HepG2 (cell line): ENCODE measurements around the gene CRYBA2. TPM values are rescaled to one million over a fixed set of nuclear protein-coding genes. Genes with fewer than 3 reads are reported as not detected.

Experiments used
- BRD4 ChIP-seq: sonication (generic); formaldehyde crosslinking; IDR thresholded peaks from 2 replicates; pipeline ENCODE4 v1.4.0; 2020; ENCODE audit warnings: missing genetic modification reagents
- HES4 ChIP-seq: sonication (generic); formaldehyde crosslinking; IDR thresholded peaks from 2 replicates; pipeline ENCODE4 v1.9.0; 2021; ENCODE audit warnings: mild to moderate bottlenecking, missing genetic modification reagents, borderline replicate concordance
- HMG20A ChIP-seq: IDR thresholded peaks from 2 replicates; pipeline ENCODE4 v1.6.1; 2016; ENCODE audit warnings: borderline replicate concordance
- KLF16 ChIP-seq, 2 experiments: sonication (generic) in 1 of 2; formaldehyde crosslinking in 1 of 2; IDR thresholded peaks; 2 replicates each; pipeline versions ENCODE4 v1.6.1 to v1.8.0; 2016 to 2023; ENCODE audit warnings: missing genetic modification reagents in 2 of 2, missing compliant biosample characterization in 1 of 2
- NFYC ChIP-seq: IDR thresholded peaks from 2 replicates; pipeline ENCODE4 v1.6.1; 2016; ENCODE audit warnings: missing genetic modification reagents, missing compliant biosample characterization
- NR2F1 ChIP-seq, 2 experiments: fragments of 450-650 bp in 1 of 2; formaldehyde crosslinking in 1 of 2; IDR thresholded peaks; 2 replicates each; pipeline versions ENCODE4 v1.5.0 to v1.6.1; 2016 to 2020; ENCODE audit warnings: mild to moderate bottlenecking in 1 of 2, missing compliant biosample characterization in 1 of 2, missing genetic modification reagents in 1 of 2, moderate library complexity in 1 of 2
- NR2F2 ChIP-seq: IDR thresholded peaks from 2 replicates; pipeline ENCODE4 v1.6.1; 2012; ENCODE audit warnings: low read depth, inconsistent platforms, borderline replicate concordance
- ZNF205 ChIP-seq: IDR thresholded peaks from 2 replicates; pipeline ENCODE4 v1.6.1; 2018; ENCODE audit warnings: missing biosample characterization, missing genetic modification reagents
- ZNF230 ChIP-seq: sonication (generic); formaldehyde crosslinking; IDR thresholded peaks from 2 replicates; pipeline ENCODE4 v1.4.0; 2020; ENCODE audit warnings: mild to moderate bottlenecking, missing genetic modification reagents
- ZNF816 ChIP-seq: sonication (generic); formaldehyde crosslinking; IDR thresholded peaks from 2 replicates; pipeline ENCODE4 v1.8.0; 2022; ENCODE audit warnings: missing genetic modification reagents, mild to moderate bottlenecking, borderline replicate concordance
- ZNF850 ChIP-seq: sonication (generic); formaldehyde crosslinking; conservative IDR thresholded peaks from 2 replicates; pipeline ENCODE4 v1.9.0; 2021; ENCODE audit warnings: mild to moderate bottlenecking, missing genetic modification reagents
- ZSCAN20 ChIP-seq: sonication (generic); formaldehyde crosslinking; IDR thresholded peaks from 2 replicates; pipeline ENCODE4 v1.4.0; 2020; ENCODE audit warnings: missing genetic modification reagents, mild to moderate bottlenecking, borderline replicate concordance
- polyA plus RNA-seq, 8 experiments: library from polyadenylated mRNA; depleted of rRNA in 3 of 8; stranded (reverse) in 7 of 8; unstranded in 1 of 8; fragments of >200 nt; fragmentation: Illumina TruSeq in 4 of 8; extraction: Trizol in 4 of 8; gene quantifications; 2 replicates each; pipeline versions ENCODE4 v1.2.1 to v1.2.3, GENCODE V29; 2011 to 2016; ENCODE audit warnings: low read depth in 4 of 8, missing spikeins in 1 of 8, mixed read lengths in 1 of 8; ENCODE audit not compliant: insufficient read depth in 1 of 8
- total RNA-seq, 5 experiments: library from RNA; depleted of rRNA; stranded (reverse); fragments of >200 nt; fragmentation: Illumina TruSeq; extraction: Trizol; gene quantifications; 2 replicates each; pipeline ENCODE4 v1.2.3, GENCODE V29; 2016; ENCODE audit warnings: low read depth in 1 of 5
- TF ChIP-seq, protein P1 (sequence below): sonication (generic); formaldehyde crosslinking; conservative IDR thresholded peaks from 2 replicates; pipeline ENCODE4 v1.8.1; 2023; ENCODE audit warnings: missing genetic modification reagents
- TF ChIP-seq, protein P2 (sequence below): sonication (generic); formaldehyde crosslinking; IDR thresholded peaks from 2 replicates; pipeline ENCODE4 v1.5.0; 2020; ENCODE audit warnings: missing genetic modification reagents
- TF ChIP-seq, protein P3 (sequence below): sonication (generic); formaldehyde crosslinking; IDR thresholded peaks from 2 replicates; pipeline ENCODE4 v1.4.0; 2020; ENCODE audit warnings: mild to moderate bottlenecking, missing genetic modification reagents, borderline replicate concordance
- TF ChIP-seq, protein P4 (sequence below): sonication (generic); formaldehyde crosslinking; IDR thresholded peaks from 2 replicates; pipeline ENCODE4 v1.4.0; 2020; ENCODE audit warnings: missing genetic modification reagents, mild to moderate bottlenecking, borderline replicate concordance
- TF ChIP-seq, protein P5 (sequence below): sonication (generic); formaldehyde crosslinking; IDR thresholded peaks from 2 replicates; pipeline ENCODE4 v1.5.1; 2020; ENCODE audit warnings: mild to moderate bottlenecking, missing genetic modification reagents, borderline replicate concordance

Gene CRYBA2
- total and polyA plus RNA-seq, 2 of the 13 experiments (the other 11 are each of a cell fraction or from before 2014, with no cell fraction given): not detected

DNA sequence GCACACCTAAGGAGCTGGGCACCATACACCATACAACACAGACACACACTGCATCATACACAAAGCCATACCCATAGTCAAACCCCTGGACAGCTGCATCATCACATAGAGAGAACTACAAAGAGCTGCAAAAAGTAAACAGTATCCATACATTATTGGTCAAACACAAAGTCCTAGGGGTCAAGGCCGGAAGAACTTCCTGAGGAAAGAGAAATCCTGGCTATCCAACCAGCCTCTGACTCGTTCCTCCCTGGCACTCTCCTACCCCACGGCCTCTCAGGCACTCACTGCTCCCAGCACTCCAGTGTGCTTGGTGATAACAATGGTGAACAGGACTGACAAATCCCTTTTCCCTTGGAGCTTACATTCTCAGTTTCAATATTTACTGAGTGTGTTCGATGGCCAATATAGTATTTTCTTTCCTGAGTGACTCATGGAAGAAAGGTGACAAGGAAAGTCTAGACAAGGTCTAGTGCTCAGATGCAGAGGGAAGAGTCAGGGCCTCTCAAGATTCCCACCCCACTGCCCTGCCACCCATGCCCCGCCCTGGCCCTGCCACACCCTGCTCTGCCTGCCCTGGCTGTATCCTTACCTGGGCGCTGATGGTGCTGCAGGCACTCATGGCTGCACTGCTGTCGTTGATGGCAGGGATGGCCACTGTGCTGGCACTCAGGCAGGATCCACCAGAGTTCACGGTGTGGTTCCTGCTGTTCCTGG is 44.7 kb upstream of the CRYBA2 start (continued):
- TF ChIP-seq HMG20A (CRISPR knock-in tag) (peak; percentile 31; the same call in 1 of the 2 replicates), NFYC (CRISPR knock-in tag) (no peak), NR2F2 (0 out of 2 replicates have a peak, but pooled peaks have one; percentile 36), ZNF850 (CRISPR knock-in tag) (no peak), ZNF230 (CRISPR knock-in tag) (no peak), NR2F1 (CRISPR knock-in tag; IDR thresholded peaks at IDR 0.05) (peak in 1 of 2 experiments; percentile 66; a peak in 1 of 4 replicates), ZSCAN20 (no peak), ZNF816 (no peak), HES4 (CRISPR knock-in tag) (no peak), BRD4 (no peak), KLF16 (CRISPR knock-in tag; IDR thresholded peaks at IDR 0.05) (no peak), ZNF205 (CRISPR knock-in tag) (no peak)
- TF ChIP-seq, protein P1, sequence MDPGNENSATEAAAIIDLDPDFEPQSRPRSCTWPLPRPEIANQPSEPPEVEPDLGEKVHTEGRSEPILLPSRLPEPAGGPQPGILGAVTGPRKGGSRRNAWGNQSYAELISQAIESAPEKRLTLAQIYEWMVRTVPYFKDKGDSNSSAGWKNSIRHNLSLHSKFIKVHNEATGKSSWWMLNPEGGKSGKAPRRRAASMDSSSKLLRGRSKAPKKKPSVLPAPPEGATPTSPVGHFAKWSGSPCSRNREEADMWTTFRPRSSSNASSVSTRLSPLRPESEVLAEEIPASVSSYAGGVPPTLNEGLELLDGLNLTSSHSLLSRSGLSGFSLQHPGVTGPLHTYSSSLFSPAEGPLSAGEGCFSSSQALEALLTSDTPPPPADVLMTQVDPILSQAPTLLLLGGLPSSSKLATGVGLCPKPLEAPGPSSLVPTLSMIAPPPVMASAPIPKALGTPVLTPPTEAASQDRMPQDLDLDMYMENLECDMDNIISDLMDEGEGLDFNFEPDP (CRISPR knock-in tag): no peak
- TF ChIP-seq, protein P2, sequence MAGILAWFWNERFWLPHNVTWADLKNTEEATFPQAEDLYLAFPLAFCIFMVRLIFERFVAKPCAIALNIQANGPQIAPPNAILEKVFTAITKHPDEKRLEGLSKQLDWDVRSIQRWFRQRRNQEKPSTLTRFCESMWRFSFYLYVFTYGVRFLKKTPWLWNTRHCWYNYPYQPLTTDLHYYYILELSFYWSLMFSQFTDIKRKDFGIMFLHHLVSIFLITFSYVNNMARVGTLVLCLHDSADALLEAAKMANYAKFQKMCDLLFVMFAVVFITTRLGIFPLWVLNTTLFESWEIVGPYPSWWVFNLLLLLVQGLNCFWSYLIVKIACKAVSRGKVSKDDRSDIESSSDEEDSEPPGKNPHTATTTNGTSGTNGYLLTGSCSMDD: no peak
- TF ChIP-seq, protein P3, sequence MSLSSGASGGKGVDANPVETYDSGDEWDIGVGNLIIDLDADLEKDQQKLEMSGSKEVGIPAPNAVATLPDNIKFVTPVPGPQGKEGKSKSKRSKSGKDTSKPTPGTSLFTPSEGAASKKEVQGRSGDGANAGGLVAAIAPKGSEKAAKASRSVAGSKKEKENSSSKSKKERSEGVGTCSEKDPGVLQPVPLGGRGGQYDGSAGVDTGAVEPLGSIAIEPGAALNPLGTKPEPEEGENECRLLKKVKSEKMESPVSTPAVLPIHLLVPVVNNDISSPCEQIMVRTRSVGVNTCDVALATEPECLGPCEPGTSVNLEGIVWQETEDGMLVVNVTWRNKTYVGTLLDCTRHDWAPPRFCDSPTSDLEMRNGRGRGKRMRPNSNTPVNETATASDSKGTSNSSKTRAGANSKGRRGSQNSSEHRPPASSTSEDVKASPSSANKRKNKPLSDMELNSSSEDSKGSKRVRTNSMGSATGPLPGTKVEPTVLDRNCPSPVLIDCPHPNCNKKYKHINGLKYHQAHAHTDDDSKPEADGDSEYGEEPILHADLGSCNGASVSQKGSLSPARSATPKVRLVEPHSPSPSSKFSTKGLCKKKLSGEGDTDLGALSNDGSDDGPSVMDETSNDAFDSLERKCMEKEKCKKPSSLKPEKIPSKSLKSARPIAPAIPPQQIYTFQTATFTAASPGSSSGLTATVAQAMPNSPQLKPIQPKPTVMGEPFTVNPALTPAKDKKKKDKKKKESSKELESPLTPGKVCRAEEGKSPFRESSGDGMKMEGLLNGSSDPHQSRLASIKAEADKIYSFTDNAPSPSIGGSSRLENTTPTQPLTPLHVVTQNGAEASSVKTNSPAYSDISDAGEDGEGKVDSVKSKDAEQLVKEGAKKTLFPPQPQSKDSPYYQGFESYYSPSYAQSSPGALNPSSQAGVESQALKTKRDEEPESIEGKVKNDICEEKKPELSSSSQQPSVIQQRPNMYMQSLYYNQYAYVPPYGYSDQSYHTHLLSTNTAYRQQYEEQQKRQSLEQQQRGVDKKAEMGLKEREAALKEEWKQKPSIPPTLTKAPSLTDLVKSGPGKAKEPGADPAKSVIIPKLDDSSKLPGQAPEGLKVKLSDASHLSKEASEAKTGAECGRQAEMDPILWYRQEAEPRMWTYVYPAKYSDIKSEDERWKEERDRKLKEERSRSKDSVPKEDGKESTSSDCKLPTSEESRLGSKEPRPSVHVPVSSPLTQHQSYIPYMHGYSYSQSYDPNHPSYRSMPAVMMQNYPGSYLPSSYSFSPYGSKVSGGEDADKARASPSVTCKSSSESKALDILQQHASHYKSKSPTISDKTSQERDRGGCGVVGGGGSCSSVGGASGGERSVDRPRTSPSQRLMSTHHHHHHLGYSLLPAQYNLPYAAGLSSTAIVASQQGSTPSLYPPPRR: no peak; the same call in 1 of the 2 replicates
- TF ChIP-seq, protein P4, sequence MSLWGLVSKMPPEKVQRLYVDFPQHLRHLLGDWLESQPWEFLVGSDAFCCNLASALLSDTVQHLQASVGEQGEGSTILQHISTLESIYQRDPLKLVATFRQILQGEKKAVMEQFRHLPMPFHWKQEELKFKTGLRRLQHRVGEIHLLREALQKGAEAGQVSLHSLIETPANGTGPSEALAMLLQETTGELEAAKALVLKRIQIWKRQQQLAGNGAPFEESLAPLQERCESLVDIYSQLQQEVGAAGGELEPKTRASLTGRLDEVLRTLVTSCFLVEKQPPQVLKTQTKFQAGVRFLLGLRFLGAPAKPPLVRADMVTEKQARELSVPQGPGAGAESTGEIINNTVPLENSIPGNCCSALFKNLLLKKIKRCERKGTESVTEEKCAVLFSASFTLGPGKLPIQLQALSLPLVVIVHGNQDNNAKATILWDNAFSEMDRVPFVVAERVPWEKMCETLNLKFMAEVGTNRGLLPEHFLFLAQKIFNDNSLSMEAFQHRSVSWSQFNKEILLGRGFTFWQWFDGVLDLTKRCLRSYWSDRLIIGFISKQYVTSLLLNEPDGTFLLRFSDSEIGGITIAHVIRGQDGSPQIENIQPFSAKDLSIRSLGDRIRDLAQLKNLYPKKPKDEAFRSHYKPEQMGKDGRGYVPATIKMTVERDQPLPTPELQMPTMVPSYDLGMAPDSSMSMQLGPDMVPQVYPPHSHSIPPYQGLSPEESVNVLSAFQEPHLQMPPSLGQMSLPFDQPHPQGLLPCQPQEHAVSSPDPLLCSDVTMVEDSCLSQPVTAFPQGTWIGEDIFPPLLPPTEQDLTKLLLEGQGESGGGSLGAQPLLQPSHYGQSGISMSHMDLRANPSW (CRISPR knock-in tag): no peak
- TF ChIP-seq, protein P5, sequence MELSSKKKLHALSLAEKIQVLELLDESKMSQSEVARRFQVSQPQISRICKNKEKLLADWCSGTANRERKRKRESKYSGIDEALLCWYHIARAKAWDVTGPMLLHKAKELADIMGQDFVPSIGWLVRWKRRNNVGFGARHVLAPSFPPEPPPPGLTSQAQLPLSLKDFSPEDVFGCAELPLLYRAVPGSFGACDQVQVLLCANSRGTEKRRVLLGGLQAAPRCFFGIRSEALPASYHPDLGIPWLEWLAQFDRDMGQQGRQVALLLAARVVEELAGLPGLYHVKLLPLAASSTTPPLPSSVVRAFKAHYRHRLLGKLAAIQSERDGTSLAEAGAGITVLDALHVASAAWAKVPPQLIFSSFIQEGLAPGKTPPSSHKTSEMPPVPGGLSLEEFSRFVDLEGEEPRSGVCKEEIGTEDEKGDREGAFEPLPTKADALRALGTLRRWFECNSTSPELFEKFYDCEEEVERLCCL (CRISPR knock-in tag): no peak
